Hematopoietic multipotent progenitor cell treated with erythropoietin and hydrocortisone succinate and interleukin-3 and kit ligand, for 6 days (in vitro differentiated cells): Measurements from ENCODE around the gene CD93.
A peak's percentile ranks its signal among the peaks of the same experiment; 100 is the strongest.

Experiments
- DNase-seq: peaks from one replicate; pipeline ENCODE4 v3.0.0-alpha.2; 2015

The CD93 gene

GRCh38 chr20:23081263-23081819, 4.8 kb downstream of the CD93 start:
- no peak for DNase-seq

GRCh38 chr20:23080521-23080920, 5.6 kb downstream of the CD93 start:
- DNase-seq: no peak

GRCh38 chr20:23079926-23080325, 6.2 kb downstream of the CD93 start:
- DNase-seq: no peak

- no peak for DNase-seq
These were observed 7.1 kb downstream of the CD93 start for GRCh38 chr20:23079016-23079351.

GRCh38 chr20:23078351-23079015, 7.6 kb downstream of the CD93 start:
- DNase-seq: no peak

- DNase-seq: no peak
These were observed 8.8 kb downstream of the CD93 start for GRCh38 chr20:23077277-23077676.

GRCh38 chr20:23074052-23074451, 12.1 kb downstream of the CD93 start:
- no peak for DNase-seq

- no peak for DNase-seq
These were observed 13.1 kb downstream of the CD93 start for GRCh38 chr20:23072892-23073586.

GRCh38 chr20:23071996-23072395, 14.1 kb downstream of the CD93 start:
- no peak for DNase-seq

GRCh38 chr20:23071398-23071797, 14.7 kb downstream of the CD93 start:
- no peak for DNase-seq

GRCh38 chr20:23069108-23069507, 17.0 kb downstream of the CD93 start:
- DNase-seq: no peak

GRCh38 chr20:23068283-23068682, 17.8 kb downstream of the CD93 start:
- no peak for DNase-seq

GRCh38 chr20:23066772-23067171, 19.4 kb downstream of the CD93 start:
- DNase-seq: no peak

GRCh38 chr20:23065266-23066201, 20.6 kb downstream of the CD93 start:
- no peak for DNase-seq

GRCh38 chr20:23063581-23063980, 22.5 kb downstream of the CD93 start:
- no peak for DNase-seq

GRCh38 chr20:23063168-23063567, 23.0 kb downstream of the CD93 start:
- no peak for DNase-seq

GRCh38 chr20:23062632-23063031, 23.5 kb downstream of the CD93 start:
- DNase-seq: no peak

GRCh38 chr20:23061734-23062561, 24.2 kb downstream of the CD93 start:
- DNase-seq: peak; percentile 52

GRCh38 chr20:23061262-23061661, 24.9 kb downstream of the CD93 start:
- no peak for DNase-seq

GRCh38 chr20:23060629-23061028, 25.5 kb downstream of the CD93 start:
- DNase-seq: peak; percentile 13

GRCh38 chr20:23059846-23060245, 26.3 kb downstream of the CD93 start:
- DNase-seq: peak; percentile 36

GRCh38 chr20:23059001-23059400, 27.1 kb downstream of the CD93 start:
- DNase-seq: no peak
